K562 (cell line): ENCODE results near the gene TRAPPC4. TPM values are rescaled to one million over a fixed set of nuclear protein-coding genes. Genes with fewer than 3 reads are reported as not detected.

Source experiments
- E2F6 ChIP-seq, 2 experiments: IDR thresholded peaks; 2 replicates each; pipeline ENCODE4 v1.6.1; 2011; ENCODE audit warnings: borderline replicate concordance in 1 of 2, control low read depth in 1 of 2, low read depth in 1 of 2, low read length in 1 of 2, mild to moderate bottlenecking in 1 of 2, mixed read lengths in 1 of 2, moderate library complexity in 1 of 2; ENCODE audit not compliant: insufficient read depth in 1 of 2, insufficient read length in 1 of 2, poor library complexity in 1 of 2, severe bottlenecking in 1 of 2; ENCODE audit errors: extremely low read depth in 1 of 2
- HDAC8 ChIP-seq: fragments of 450-650 bp; IDR thresholded peaks from 2 replicates; pipeline ENCODE4 v1.6.1; 2016; ENCODE audit warnings: mild to moderate bottlenecking, missing genetic modification characterization, moderate library complexity, missing compliant biosample characterization
- SRSF3 ChIP-seq: fragments of 200-400 bp; formaldehyde crosslinking; IDR thresholded peaks from 2 replicates; pipeline ENCODE4 v1.6.1; 2016; ENCODE audit warnings: mild to moderate bottlenecking, low read length, moderate library complexity; ENCODE audit not compliant: insufficient read depth
- ZBTB49 ChIP-seq: sonication (generic); formaldehyde crosslinking; IDR thresholded peaks from 2 replicates; pipeline ENCODE4 v1.8.0; 2022; ENCODE audit warnings: missing genetic modification reagents, mild to moderate bottlenecking, borderline replicate concordance
- ZNF263 ChIP-seq: sonication (generic); formaldehyde crosslinking; IDR thresholded peaks from 2 replicates; pipeline ENCODE4 v1.8.0; 2022; ENCODE audit warnings: mild to moderate bottlenecking, missing genetic modification reagents, borderline replicate concordance
- polyA plus RNA-seq, 8 experiments: library from polyadenylated mRNA; depleted of rRNA in 4 of 8; stranded (reverse) in 5 of 8; unstranded in 3 of 8; fragments of >200 nt; fragmentation: Nextera tagmentation in 2 of 8; fragmentation: Illumina TruSeq in 1 of 8; extraction: Ambion mirVana in 2 of 8; extraction: Trizol in 1 of 8; gene quantifications; 2 replicates each; pipeline versions ENCODE4 v1.2.1 to v1.2.3, GENCODE V29; 2011 to 2014; ENCODE audit warnings: inconsistent platforms in 1 of 8, missing spikeins in 1 of 8
- total RNA-seq, 7 experiments: library from RNA; depleted of rRNA in 6 of 7; stranded (reverse); fragments of >200 nt in 6 of 7; fragmentation: Illumina TruSeq in 2 of 7; extraction: Trizol in 2 of 7; gene quantifications; 2 replicates each; pipeline versions ENCODE4 v1.2.1 to v1.2.3, GENCODE V29; 2011 to 2021; ENCODE audit warnings: low replicate concordance in 1 of 7
- TF ChIP-seq, protein P1 (sequence below): sonication (generic); formaldehyde crosslinking; IDR thresholded peaks from 2 replicates; pipeline ENCODE4 v1.8.0; 2022; ENCODE audit warnings: mild to moderate bottlenecking, low read depth, missing genetic modification reagents

The TRAPPC4 gene
- total and polyA plus RNA-seq, 9 of the 15 experiments (the other 6 are each of a cell fraction or from before 2014, with no cell fraction given) = 121 to 524 (median 142) TPM

GRCh38 chr11:119030029-119030328, 11.4 kb downstream of the TRAPPC4 start (continued):
- no peak for TF ChIP-seq E2F6 (IDR thresholded peaks at IDR 0.05; ENCODE audit: borderline replicate concordance in 1 of 2, extremely low read depth in 1 of 2, insufficient read depth in 1 of 2, insufficient read length in 1 of 2, low read depth in 1 of 2, low read length in 1 of 2, poor library complexity in 1 of 2, severe bottlenecking in 1 of 2)
- TF ChIP-seq ZBTB49 (CRISPR knock-in tag) = no peak
- TF ChIP-seq HDAC8 (tag) = no peak
- 0 out of 2 replicates have a peak, but pooled peaks have one; percentile 27 for TF ChIP-seq ZNF263 (CRISPR knock-in tag)
- TF ChIP-seq, protein P1, sequence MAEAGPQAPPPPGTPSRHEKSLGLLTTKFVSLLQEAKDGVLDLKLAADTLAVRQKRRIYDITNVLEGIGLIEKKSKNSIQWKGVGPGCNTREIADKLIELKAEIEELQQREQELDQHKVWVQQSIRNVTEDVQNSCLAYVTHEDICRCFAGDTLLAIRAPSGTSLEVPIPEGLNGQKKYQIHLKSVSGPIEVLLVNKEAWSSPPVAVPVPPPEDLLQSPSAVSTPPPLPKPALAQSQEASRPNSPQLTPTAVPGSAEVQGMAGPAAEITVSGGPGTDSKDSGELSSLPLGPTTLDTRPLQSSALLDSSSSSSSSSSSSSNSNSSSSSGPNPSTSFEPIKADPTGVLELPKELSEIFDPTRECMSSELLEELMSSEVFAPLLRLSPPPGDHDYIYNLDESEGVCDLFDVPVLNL (CRISPR knock-in tag) = 0 out of 2 replicates have a peak, but pooled peaks have one; percentile 4
- no peak for TF ChIP-seq SRSF3
